ENCODE results near the gene ZNF460.

- TF ChIP-seq CTCF (conservative IDR thresholded peaks at IDR 0.05) (no peak), ZFX (IDR thresholded peaks at IDR 0.05) (no peak)
Measured at GRCh38 chr19:57282011-57282643, 1.8 kb downstream of the ZNF460 start.

Measured in C4-2B (cell line).